Measurements from ENCODE around the gene TMEM187.

Gene TMEM187

GRCh38 chrX:153934762-153935325 is 37.7 kb upstream of the TMEM187 start, which contains the start of gene NAA10:
NAA10 (minus strand) TSS chrX:153935037; CDS start chrX:153934904, 133 bp downstream.
- in situ Hi-C loops (cut with HindIII; ENCODE audit: low sequenced_read_pairs): no loop called here

- in situ Hi-C loops (cut with HindIII; ENCODE audit: low sequenced_read_pairs): no loop called here
Measured at GRCh38 chrX:153935326-153935851, 37.2 kb upstream of the TMEM187 start.

GRCh38 chrX:153937056-153937455 is 35.5 kb upstream of the TMEM187 start:
- in situ Hi-C loops (cut with HindIII; ENCODE audit: low sequenced_read_pairs): no loop called here

- in situ Hi-C loops (cut with HindIII; ENCODE audit: low sequenced_read_pairs): no loop called here
Measured at GRCh38 chrX:153938226-153938786, 34.2 kb upstream of the TMEM187 start.

GRCh38 chrX:153939573-153939972 is 33.0 kb upstream of the TMEM187 start:
- in situ Hi-C loops (cut with HindIII; ENCODE audit: low sequenced_read_pairs): no loop called here

- in situ Hi-C loops (cut with HindIII; ENCODE audit: low sequenced_read_pairs): no loop called here
Measured at GRCh38 chrX:153941336-153942252, 31.0 kb upstream of the TMEM187 start.

GRCh38 chrX:153944140-153944799 is 28.3 kb upstream of the TMEM187 start, which contains the start of gene RENBP:
RENBP (minus strand) TSS chrX:153944643; CDS start chrX:153944610, 33 bp downstream.
- in situ Hi-C loops (cut with HindIII; ENCODE audit: low sequenced_read_pairs): no loop called here

- in situ Hi-C loops (cut with HindIII; ENCODE audit: low sequenced_read_pairs): no loop called here
Measured at GRCh38 chrX:153944800-153945150, 27.8 kb upstream of the TMEM187 start.

GRCh38 chrX:153945956-153946943 is 26.3 kb upstream of the TMEM187 start:
- in situ Hi-C loops (cut with HindIII; ENCODE audit: low sequenced_read_pairs): no loop called here

- in situ Hi-C loops (cut with HindIII; ENCODE audit: low sequenced_read_pairs): no loop called here
Measured at GRCh38 chrX:153947009-153947769, 25.4 kb upstream of the TMEM187 start.

- in situ Hi-C loops (cut with HindIII; ENCODE audit: low sequenced_read_pairs): no loop called here
Measured at GRCh38 chrX:153948002-153948466, 24.5 kb upstream of the TMEM187 start.

- in situ Hi-C loops (cut with HindIII; ENCODE audit: low sequenced_read_pairs): no loop called here
Measured at GRCh38 chrX:153948847-153949805, 23.4 kb upstream of the TMEM187 start.

GRCh38 chrX:153950127-153950526 is 22.4 kb upstream of the TMEM187 start:
- in situ Hi-C loops (cut with HindIII; ENCODE audit: low sequenced_read_pairs): no loop called here

- in situ Hi-C loops (cut with HindIII; ENCODE audit: low sequenced_read_pairs): no loop called here
Measured at GRCh38 chrX:153951683-153952372, 20.7 kb upstream of the TMEM187 start.

- in situ Hi-C loops (cut with HindIII; ENCODE audit: low sequenced_read_pairs): no loop called here
Measured at GRCh38 chrX:153952373-153953026, 20.1 kb upstream of the TMEM187 start.

- in situ Hi-C loops (cut with HindIII; ENCODE audit: low sequenced_read_pairs): no loop called here
Measured at GRCh38 chrX:153953342-153953830, 19.2 kb upstream of the TMEM187 start.

Data from endothelial cell of hepatic sinusoid (primary cell).